ENCODE results near the gene CREM. TPM values are rescaled to one million over a fixed set of nuclear protein-coding genes. Genes with fewer than 3 reads are reported as not detected.
A peak's percentile ranks its signal among the peaks of the same experiment; 100 is the strongest.

The CREM gene
- total and polyA plus RNA-seq, 3 donors from 2014 or later = 156 to 405 (median 266) TPM

DNA sequence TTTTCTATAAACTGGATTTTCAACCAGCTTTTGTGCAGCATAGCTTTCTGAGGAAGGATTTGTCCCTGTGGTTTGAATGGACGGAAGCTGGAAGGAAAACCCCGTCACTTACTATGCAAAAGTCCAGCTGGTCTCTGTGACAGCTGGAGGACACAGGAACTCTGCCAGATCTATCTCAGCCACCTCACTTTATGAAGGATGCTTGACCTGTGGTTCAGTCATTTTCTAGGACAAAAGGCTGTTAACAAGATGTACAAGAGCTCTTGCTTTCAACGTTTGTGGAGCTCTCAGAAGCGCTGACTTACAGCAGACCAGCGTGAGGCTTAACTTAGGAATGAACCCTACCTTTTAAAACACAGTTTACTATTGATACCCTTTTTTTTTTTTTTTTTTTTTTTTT is 90.8 kb downstream of the CREM start:
- WGBS, 2 donors = 56 to 61% methylated on average over 5 of the region's 5 CpGs

DNA sequence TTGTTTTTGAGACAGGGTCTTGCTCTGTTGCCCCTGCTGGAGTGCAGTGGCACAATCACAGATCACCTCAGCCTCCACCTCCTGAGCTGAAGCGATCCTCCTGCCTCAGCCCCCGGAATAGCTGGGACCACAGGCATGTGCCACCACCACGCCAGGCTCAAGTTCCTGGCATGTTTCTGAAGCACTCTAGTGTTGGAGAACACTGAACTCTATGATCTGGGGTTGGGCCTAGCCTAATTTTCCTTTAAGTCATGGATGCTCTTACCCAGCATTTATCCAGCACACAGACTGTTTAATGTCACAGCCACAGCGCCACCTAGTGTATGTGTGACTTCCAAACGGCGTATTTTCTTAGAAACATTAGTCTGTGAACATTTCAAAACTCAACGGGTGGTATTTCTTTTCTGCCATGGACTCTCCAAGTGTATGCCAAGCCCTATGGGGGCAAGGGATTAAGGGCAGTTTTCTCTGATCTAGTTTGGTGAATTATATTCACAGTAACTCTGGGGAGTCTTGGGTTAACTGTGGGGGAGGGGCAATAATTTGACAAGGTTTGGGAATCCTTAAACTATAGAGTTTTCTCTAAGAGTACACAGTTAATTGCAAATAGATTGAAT is 91.8 kb downstream of the CREM start:
- Histone ChIP-seq H3K9me3 (no peaks in the 10 kb centered on the region), H3K4me1 (no peaks in the 10 kb centered on the region), H3K4me3 (no peak overlapping the region), H3K27ac (no peak overlapping the region), H3K36me3 (ENCODE audit: low read depth, missing control alignments) (no peaks in the 10 kb centered on the region), H3K27me3 (no peaks in the 10 kb centered on the region)
- intact Hi-C loops (cut with DNase I; ENCODE audit: low total_unique reads) = no loop called here
- DNase-seq = peak; percentile 94
- 37 to 48% methylated on average over 7 of the region's 7 CpGs for WGBS, 2 donors
- TF ChIP-seq POLR2A (IDR thresholded peaks at IDR 0.05) (no peak), CTCF (IDR thresholded peaks at IDR 0.05) (peak; percentile 61 to 83 (median 76))

More for the DNA sequence above, 90.8 kb downstream of the CREM start:
- Histone ChIP-seq H3K36me3 (ENCODE audit: low read depth, missing control alignments) (no peaks in the 10 kb centered on the region), H3K27ac (no peak overlapping the region), H3K4me3 (no peak overlapping the region), H3K9me3 (no peaks in the 10 kb centered on the region), H3K27me3 (no peaks in the 10 kb centered on the region), H3K4me1 (no peaks in the 10 kb centered on the region)
- intact Hi-C loops (cut with DNase I; ENCODE audit: low total_unique reads) = no loop called here
- TF ChIP-seq POLR2A (IDR thresholded peaks at IDR 0.05) (no peak), CTCF (IDR thresholded peaks at IDR 0.05) (no peak)
- no peak for DNase-seq

DNA sequence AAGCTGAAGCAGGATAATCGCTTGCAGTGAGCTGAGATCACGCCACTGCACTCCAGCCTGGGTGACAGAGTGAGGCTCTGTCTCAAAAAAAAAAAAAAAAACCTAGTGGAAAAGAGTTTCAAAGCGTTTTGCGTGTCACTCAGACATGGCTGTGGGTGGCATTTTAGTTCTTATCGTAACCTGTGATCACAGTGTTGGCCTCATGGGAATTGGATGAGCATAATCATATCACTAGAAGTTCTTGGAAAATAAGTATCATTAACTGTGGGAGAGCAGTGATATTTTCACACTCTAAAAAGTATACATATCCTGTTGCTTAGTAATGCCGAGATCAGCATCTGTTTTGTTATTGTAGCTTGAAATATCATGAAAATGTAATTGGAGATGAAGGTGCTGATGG is 92.6 kb downstream of the CREM start:
- TF ChIP-seq CTCF (IDR thresholded peaks at IDR 0.05) = no peak
- no peak for TF ChIP-seq POLR2A (IDR thresholded peaks at IDR 0.05)
- H3K9me3 ChIP-seq = no peaks in the 10 kb centered on the region
- intact Hi-C loops (cut with DNase I; ENCODE audit: low total_unique reads) = no loop called here
- DNase-seq = no peak
- H3K4me1 ChIP-seq = no peaks in the 10 kb centered on the region
- H3K27ac ChIP-seq = no peak overlapping the region
- H3K27me3 ChIP-seq = no peaks in the 10 kb centered on the region
- no peak overlapping the region for H3K4me3 ChIP-seq
- no peaks in the 10 kb centered on the region for H3K36me3 ChIP-seq (ENCODE audit: low read depth, missing control alignments)
- 80 to 86% methylated on average over 6 of the region's 6 CpGs for WGBS, 2 donors

DNA sequence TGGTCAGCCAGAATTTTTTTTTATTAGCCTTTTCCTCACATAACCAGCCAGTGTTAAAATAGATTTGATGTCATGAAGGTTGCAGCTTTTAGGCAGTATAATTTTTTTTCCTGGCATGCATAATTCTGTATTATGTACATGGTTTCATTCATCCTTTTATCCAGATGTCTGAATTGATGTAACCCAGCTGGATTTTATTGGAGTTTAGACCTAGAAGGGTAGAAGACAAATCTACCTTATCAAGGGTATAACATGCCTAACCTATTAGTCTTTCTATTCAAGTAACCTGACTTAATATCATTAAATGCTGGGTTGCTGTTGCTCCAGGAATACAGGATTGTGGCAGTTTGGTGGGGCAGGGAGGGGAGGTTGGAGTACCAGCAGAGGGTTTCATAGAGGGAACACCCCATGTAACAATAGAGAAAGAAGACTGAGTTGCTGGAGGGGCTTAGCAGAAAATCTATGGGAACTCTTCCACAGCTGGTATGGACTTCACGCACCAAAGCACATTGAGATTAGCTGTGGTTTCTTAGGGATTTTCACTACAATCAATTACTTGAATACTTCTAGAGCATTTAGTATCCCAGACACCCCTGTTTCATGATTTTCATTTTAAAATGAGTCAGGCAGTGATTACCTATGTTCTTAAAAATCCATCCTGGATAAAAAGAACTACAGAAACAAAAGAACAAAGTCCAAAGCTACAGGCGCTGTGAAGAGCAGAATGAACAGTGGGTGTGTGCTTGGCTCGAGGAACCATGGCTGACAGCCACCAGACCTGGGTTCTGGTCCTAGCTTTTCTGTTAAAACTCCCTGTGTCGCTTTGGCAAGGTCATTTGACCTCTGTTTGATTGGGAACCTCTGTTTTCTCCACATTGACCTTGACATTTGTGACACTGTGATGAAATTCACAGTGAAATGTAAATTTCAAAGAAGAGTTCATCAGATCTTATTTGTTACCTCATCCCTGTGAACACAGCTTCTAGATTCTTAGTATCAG is 93.5 kb downstream of the CREM start:
- no peaks in the 10 kb centered on the region for H3K9me3 ChIP-seq
- H3K27ac ChIP-seq = no peak overlapping the region
- intact Hi-C loops (cut with DNase I; ENCODE audit: low total_unique reads) = no loop called here

More for the DNA sequence above, 93.5 kb downstream of the CREM start:
- H3K4me1 ChIP-seq = no peaks in the 10 kb centered on the region
- H3K27me3 ChIP-seq = no peaks in the 10 kb centered on the region
- WGBS, 2 donors = 63 to 74% methylated on average over 4 of the region's 4 CpGs
- H3K36me3 ChIP-seq (ENCODE audit: low read depth, missing control alignments) = no peaks in the 10 kb centered on the region
- no peak overlapping the region for H3K4me3 ChIP-seq
- DNase-seq = no peak
- no peak for TF ChIP-seq POLR2A (IDR thresholded peaks at IDR 0.05)
- no peak for TF ChIP-seq CTCF (IDR thresholded peaks at IDR 0.05)

All from testis (tissue), 3 donors.